Testis (tissue), 2 donors: ENCODE measurements around the gene SHROOM2.

Experiments used
- CTCF ChIP-seq, 3 experiments: fragments of 450-650 bp in 2 of 3; fragments of 200-600 bp in 1 of 3; sonication (generic) in 1 of 3; IDR thresholded peaks; one replicate each; pipeline ENCODE4 v1.5.1; 2016 to 2019; ENCODE audit warnings: antibody characterized with exemption in 3 of 3, mild to moderate bottlenecking in 2 of 3, moderate library complexity in 1 of 3
- POLR2A ChIP-seq: fragments of 450-650 bp; IDR thresholded peaks from one replicate; pipeline ENCODE4 v1.6.1; 2017; ENCODE audit warnings: antibody characterized with exemption, mild to moderate bottlenecking, moderate library complexity

- no peak for TF ChIP-seq CTCF (IDR thresholded peaks at IDR 0.05)
- TF ChIP-seq POLR2A: no peak
These were observed 11.4 kb downstream of the SHROOM2 start for GRCh38 chrX:9797384-9798360.
